ENCODE measurements around the gene MAP3K21.

The MAP3K21 gene

DNA sequence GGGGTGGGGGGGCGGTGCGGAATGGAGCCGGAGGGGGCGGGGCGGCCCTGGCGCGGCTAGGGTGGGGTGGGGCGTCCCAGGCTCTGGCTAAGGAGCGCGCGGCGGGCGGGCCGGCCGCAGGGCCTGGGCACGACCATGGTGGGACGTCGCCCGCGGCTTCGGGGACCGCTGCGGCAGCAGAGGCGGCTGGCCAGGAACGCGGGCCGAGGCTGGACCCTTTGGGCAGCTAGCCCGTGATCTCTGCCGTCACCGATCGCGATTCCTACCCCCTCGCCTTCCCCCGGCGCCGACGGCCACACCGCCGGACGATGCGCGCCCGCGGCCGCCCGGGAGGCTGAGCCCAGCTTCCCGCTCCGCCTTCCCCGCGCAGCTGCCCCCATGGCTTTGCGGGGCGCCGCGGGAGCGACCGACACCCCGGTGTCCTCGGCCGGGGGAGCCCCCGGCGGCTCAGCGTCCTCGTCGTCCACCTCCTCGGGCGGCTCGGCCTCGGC, at the start of gene MAP3K21:
TSS of gene MAP3K21 (plus strand) at position 74 of the 491 bp plus-strand sequence. CDS start at position 379, 305 bp downstream.
- Mint-ChIP-seq H3K4me1 (ENCODE audit: low read depth) (peaks cover 7% of the 10 kb centered on the region), H3K27me3 (peaks cover 15% of the 10 kb centered on the region), H3K27ac (no peak within 1 kb of the TSS), H3K4me3 (peak within 1 kb of the TSS; percentile 85), H3K9me3 (ENCODE audit: low read depth) (no peaks in the 10 kb centered on the region), H3K36me3 (peaks cover 2% of the 10 kb centered on the region)

DNA sequence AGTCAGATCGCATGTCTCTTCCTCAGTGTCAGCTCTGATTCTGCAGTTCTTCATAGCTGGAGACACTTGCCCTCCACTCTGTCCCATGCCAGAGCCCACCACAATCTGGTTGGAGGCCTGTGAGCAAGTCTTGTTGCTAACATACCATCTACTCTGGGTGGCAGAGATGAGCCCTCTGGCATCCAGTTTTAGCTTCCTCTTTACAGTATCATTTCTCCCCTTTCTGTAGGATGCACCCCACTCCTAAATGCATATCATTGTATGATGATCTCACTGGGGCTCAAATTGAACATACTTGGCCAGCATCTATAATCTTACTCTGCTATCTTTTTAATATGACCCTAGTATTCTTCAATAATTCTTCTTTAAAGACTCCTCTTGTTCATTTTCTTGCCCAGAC, 48.9 kb upstream of the MAP3K21 start:
- no peak overlapping the region for H3K4me3 Mint-ChIP-seq
- H3K27me3 Mint-ChIP-seq: no peaks in the 10 kb centered on the region
- H3K36me3 Mint-ChIP-seq: peaks cover 15% of the 10 kb centered on the region
- H3K9me3 Mint-ChIP-seq (ENCODE audit: low read depth): no peaks in the 10 kb centered on the region
- no peak overlapping the region for H3K27ac Mint-ChIP-seq
- peaks cover 32% of the 10 kb centered on the region for H3K4me1 Mint-ChIP-seq (ENCODE audit: low read depth)

DNA sequence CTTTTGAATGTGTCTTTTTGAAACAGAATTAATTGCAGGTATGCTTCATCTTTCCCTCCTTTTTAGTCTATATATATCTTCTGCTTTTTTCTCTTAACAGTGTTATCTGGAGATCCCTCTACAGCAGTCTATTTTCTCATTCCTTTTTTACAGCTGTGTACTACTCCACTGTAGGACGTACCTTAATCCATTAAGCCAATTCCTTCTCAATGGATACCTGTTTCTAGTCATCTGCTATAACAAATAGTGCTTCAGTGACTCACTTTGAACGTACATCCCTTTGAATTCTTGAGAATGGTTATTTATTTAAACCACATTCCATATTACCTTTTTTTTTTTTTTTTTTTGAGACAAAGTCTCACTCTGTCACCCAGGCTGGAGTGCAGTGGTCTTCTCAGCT, 47.6 kb upstream of the MAP3K21 start:
- Mint-ChIP-seq H3K4me1 (ENCODE audit: low read depth) (peaks cover 35% of the 10 kb centered on the region), H3K9me3 (ENCODE audit: low read depth) (no peaks in the 10 kb centered on the region), H3K27me3 (no peaks in the 10 kb centered on the region), H3K27ac (no peak overlapping the region), H3K4me3 (no peak overlapping the region), H3K36me3 (peaks cover 10% of the 10 kb centered on the region)

DNA sequence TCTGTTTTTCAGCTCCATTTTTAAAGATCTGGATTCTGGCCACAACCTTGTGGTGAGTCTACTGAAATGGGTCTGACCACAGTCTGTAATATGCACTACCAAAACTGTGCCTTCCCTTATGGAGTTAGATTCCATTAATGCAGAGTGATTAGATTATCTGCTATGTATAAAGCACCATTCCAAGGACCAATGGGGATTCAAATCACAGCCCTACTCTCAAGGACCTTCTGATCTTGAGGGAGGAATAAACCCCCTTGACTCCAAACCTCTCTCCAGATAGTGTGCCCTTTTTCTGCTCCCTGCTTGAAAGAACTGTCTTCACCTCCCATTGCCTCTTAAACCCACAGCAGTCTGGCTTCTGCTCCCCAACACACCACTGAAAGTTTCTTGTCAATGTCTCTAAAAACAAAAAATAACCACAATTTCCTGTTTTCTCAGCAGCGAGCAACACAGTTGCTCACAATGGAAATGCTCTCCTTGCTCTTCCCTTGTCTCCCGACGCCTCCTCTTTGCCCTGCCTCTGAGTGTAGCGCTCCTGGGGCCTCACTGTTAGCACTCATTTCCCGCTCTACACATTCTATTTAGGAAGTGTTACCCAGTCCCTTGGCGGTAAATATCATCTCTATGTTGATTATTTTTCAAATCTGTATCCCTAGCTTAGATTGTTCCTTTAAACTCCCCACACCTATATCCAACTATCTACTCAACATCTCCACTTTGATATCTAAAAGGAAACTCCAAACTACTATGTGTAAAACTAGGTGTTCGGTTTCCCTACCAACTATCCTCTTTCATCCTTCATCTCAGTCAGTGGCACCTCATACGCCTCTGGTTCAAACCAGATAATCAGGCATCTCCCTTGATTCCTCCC, 45.6 kb upstream of the MAP3K21 start:
- Mint-ChIP-seq H3K4me1 (ENCODE audit: low read depth) (peaks cover 35% of the 10 kb centered on the region), H3K36me3 (peaks cover 6% of the 10 kb centered on the region), H3K4me3 (peak overlapping the region; percentile 59), H3K27me3 (no peaks in the 10 kb centered on the region), H3K27ac (peak overlapping the region; percentile 67), H3K9me3 (ENCODE audit: low read depth) (no peaks in the 10 kb centered on the region)

DNA sequence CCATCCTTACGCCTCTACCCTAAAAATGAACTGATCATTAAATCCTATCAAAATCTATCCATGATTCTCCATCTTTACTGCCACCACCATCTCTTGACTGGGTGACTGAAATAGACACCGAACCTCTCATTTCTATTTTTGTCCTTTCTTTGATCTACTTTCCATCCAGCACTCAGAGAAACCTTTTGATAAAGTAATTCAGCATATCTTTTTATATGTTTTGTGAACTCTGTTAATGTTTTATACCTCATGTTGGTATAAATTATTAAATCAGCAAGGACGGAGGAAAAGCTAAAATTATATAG, 45.0 kb upstream of the MAP3K21 start:
- H3K27ac Mint-ChIP-seq: peak overlapping the region; percentile 67
- H3K36me3 Mint-ChIP-seq: peaks cover 2% of the 10 kb centered on the region
- H3K27me3 Mint-ChIP-seq: no peaks in the 10 kb centered on the region
- H3K9me3 Mint-ChIP-seq (ENCODE audit: low read depth): peaks cover under 1% of the 10 kb centered on the region
- peak overlapping the region; percentile 59 for H3K4me3 Mint-ChIP-seq
- peaks cover 35% of the 10 kb centered on the region for H3K4me1 Mint-ChIP-seq (ENCODE audit: low read depth)

DNA sequence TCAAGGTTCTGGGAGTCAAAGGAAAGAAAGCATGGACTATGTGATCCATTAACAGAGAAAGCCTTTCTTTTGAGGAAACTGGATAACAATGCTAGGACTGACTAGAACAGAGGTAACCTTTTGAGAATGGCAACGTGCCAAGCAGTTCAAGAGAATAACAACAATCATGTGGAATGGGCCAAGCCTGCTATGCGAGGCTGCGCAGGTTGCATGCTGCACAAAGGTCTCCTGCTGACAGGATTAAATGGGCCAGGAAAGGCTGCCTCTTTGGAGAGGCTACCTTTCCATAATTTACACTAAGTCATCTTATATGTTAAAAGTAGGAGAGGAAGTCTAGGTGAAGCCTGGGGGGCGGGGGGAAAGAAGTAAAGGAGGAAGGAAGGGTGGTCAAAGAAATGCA, 37.8 kb upstream of the MAP3K21 start:
- no peak overlapping the region for H3K27ac Mint-ChIP-seq
- H3K9me3 Mint-ChIP-seq (ENCODE audit: low read depth): peaks cover 4% of the 10 kb centered on the region
- peaks cover 19% of the 10 kb centered on the region for H3K4me1 Mint-ChIP-seq (ENCODE audit: low read depth)
- H3K36me3 Mint-ChIP-seq: peaks cover 8% of the 10 kb centered on the region
- no peak overlapping the region for H3K4me3 Mint-ChIP-seq
- no peaks in the 10 kb centered on the region for H3K27me3 Mint-ChIP-seq

DNA sequence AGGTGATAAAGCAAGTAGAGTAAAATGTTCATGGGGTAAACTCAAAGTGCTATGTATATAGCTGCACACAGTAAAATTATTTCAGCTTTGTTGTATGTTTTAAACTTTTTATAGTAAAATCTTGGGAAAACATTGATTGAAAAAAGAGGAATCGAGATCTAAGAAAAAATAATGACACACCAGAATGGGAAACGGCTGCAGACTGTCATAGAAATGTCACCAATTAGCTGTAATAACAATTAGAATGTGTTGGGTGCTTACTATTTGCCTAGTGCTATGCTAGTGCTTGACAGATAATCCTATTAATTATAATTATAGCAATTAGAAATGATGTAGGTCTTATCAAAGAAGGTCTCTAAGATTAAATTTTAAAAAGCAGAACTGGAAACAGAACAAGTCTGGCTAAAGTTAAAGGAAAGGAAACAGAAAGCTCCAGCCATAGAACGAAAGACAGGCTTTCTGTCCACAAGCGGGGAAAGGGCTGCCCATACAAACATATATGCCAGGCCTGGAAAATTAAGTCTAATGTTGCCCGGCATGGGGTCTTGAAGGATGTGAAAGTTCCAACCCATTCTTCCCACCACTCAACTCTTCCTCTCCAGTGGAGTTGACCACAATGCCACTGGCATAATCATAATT, 37.0 kb upstream of the MAP3K21 start:
- H3K27ac Mint-ChIP-seq: no peak overlapping the region
- H3K4me1 Mint-ChIP-seq (ENCODE audit: low read depth): peaks cover 23% of the 10 kb centered on the region
- peaks cover 4% of the 10 kb centered on the region for H3K9me3 Mint-ChIP-seq (ENCODE audit: low read depth)
- peaks cover 8% of the 10 kb centered on the region for H3K36me3 Mint-ChIP-seq
- no peak overlapping the region for H3K4me3 Mint-ChIP-seq
- H3K27me3 Mint-ChIP-seq: no peaks in the 10 kb centered on the region

DNA sequence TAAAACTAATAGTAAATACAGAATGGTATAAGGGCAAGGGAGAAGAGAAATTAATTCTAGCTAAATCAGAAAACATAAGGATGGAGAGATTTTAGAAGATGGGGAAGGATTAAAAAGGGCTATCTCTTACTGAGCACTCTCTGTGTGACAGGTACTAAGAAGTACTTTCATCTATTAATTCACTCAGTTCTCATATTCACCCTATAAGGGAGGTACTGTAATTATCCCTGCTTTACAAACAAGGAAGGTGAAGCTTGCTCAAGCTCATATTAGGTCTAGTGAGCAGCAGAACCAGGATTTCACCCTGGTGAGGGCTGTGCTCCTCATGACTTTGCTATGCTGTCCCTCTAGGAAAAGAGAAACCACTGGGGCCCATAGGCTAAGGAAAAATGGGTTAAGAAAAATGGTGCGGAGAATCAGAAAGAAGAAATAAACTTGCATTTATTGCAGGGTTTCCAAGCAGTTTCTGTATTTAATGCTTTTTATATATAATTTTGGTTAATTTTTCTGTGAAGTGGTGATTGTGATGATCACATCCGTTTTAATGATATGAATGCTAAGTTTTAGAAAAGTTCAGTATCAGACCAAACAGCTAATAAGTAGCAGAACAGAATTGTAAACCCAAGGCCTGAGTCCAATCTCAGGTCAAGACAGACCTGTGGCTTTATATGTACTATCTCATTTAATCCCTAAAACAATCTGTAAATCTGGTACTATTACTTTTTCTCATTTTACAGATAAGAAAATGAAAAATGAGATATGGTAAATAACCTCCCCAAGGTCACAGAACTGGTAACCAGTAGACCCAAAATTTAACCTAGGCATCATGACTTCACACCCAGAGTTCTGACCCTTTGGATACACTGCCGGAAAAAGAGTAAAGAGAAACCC, 33.7 kb upstream of the MAP3K21 start:
- Mint-ChIP-seq H3K4me1 (ENCODE audit: low read depth) (peaks cover 28% of the 10 kb centered on the region), H3K27ac (peak overlapping the region; percentile 62), H3K4me3 (peak overlapping the region; percentile 43), H3K27me3 (no peaks in the 10 kb centered on the region), H3K36me3 (no peaks in the 10 kb centered on the region), H3K9me3 (ENCODE audit: low read depth) (no peaks in the 10 kb centered on the region)

DNA sequence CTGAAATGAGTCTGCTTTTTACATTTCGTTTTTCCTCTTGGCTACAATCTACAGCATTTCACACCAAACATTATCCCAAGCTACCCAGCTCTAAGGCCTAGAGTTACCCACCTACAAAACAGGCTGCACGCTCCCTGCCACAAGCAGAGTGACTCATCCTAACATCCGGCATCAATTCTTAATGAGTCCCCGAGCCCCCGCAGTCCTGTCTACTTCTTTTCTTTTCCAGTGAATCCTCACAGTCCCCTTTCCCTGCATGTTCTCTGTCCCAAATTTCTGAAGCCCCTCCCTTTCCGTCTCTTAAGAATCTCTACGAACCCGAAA, 32.6 kb upstream of the MAP3K21 start:
- Mint-ChIP-seq H3K4me1 (ENCODE audit: low read depth) (peaks cover 28% of the 10 kb centered on the region), H3K27ac (peak overlapping the region; percentile 86), H3K4me3 (peak overlapping the region; percentile 95), H3K27me3 (no peaks in the 10 kb centered on the region), H3K36me3 (no peaks in the 10 kb centered on the region), H3K9me3 (ENCODE audit: low read depth) (no peaks in the 10 kb centered on the region)

DNA sequence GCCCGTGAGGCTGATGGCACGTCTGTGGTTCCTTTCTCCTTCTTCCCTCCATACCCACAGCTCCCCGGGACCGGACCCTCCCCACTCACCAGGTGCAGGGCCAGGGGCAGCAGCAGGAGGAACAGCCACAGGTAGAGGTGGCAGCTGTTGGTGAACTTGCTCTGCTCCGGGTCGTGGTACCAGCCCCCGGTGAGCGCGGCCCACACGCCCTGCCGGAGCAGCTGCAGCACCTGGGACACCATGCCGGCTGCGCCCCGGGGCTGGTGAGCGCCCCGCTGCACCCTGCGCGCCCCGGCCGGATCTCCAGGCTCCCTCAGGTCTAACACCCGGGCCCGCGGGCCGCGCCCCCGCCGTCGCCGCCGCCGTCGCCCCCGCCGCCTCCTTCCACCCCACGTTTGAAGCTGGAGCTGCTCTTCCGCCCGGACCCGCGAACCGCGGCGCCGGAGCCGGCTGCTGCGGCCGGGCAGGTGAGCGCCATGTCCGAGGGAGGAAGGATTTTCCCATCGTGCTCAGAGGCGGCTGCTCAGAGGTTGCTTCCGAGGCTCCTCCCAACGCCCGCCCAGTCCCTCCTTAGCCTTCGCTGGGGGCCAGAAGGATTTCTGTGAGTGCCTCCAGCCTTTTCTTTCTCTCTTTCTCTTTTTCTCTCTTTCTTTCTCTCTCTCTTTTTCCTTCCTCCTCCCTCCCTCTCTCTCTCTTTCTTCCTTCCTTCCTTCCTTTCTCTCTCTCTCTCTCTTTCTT, 32.1 kb upstream of the MAP3K21 start, which contains the start of gene PCNX2:
TSS of gene PCNX2 (minus strand) at position 489 of the 738 bp plus-strand sequence. CDS start at position 242, 247 bp downstream.
- peak within 1 kb of the TSS; percentile 86 for H3K27ac Mint-ChIP-seq
- no peaks in the 10 kb centered on the region for H3K9me3 Mint-ChIP-seq (ENCODE audit: low read depth)
- peaks cover 28% of the 10 kb centered on the region for H3K4me1 Mint-ChIP-seq (ENCODE audit: low read depth)
- no peaks in the 10 kb centered on the region for H3K27me3 Mint-ChIP-seq
- no peaks in the 10 kb centered on the region for H3K36me3 Mint-ChIP-seq
- peak within 1 kb of the TSS; percentile 95 for H3K4me3 Mint-ChIP-seq

DNA sequence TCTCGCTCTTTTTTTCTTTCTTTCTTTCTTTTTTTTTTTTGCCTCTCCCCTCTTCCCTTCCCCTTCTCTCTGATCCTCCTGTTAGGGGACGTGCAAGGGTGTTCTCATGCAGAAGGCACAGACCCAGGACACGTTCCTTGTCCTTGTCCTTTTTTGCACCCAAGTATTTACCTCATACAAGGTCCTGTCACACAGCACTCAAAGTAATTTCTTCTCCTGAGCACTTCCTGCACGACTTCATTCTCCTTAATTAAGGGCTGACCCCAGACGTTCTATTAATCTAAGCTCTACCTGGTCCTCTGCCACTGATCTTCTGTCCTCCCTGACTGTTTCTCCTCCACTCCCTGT, 31.6 kb upstream of the MAP3K21 start:
- Mint-ChIP-seq H3K27ac (peak overlapping the region; percentile 77), H3K9me3 (ENCODE audit: low read depth) (no peaks in the 10 kb centered on the region), H3K36me3 (no peaks in the 10 kb centered on the region), H3K4me1 (ENCODE audit: low read depth) (peaks cover 26% of the 10 kb centered on the region), H3K4me3 (peak overlapping the region; percentile 95), H3K27me3 (no peaks in the 10 kb centered on the region)

DNA sequence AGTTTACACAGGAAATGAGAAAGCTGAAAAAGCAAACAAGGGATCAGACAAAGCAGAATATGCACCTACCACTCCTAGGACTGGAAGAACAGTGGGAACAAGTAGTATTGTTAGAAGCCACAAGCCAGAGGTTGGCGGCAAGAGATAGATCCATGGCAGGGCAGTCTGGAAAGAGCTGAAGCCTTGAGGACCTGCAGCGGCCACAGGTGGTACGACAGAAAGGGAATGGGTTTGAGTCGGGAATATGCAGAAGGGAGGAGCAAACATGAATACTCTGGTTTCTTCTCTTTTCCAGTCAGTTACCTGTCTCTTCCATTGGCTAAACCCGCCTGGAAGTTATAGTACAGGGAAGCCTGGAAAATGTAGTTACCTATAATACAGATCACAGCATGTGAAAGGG, 28.1 kb upstream of the MAP3K21 start:
- no peak overlapping the region for H3K27ac Mint-ChIP-seq

DNA sequence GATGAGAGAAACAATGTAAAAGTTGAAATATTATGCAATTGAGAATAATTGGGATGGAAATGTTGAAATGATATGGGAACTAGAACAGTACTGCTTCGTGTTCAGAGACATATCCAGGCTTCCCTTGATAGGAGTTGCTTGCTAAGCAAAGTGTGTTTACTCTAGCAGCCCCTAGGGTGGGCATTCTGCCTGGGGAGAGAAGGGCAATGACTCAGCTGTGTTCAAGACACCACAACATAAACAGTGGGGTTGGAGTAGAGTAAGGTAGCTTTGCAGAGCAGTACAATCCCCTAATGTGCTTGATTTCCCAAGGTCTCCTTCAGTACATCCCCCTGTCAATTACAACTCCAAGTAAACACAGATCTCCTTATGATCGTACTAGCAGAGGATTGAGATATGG, 27.2 kb upstream of the MAP3K21 start:
- no peak overlapping the region for H3K4me3 Mint-ChIP-seq
- H3K27me3 Mint-ChIP-seq: peaks cover 3% of the 10 kb centered on the region

More for the DNA sequence above, 28.1 kb upstream of the MAP3K21 start:
- Mint-ChIP-seq H3K27me3 (peaks cover 1% of the 10 kb centered on the region), H3K9me3 (ENCODE audit: low read depth) (no peaks in the 10 kb centered on the region), H3K4me1 (ENCODE audit: low read depth) (peaks cover 11% of the 10 kb centered on the region), H3K36me3 (no peaks in the 10 kb centered on the region), H3K4me3 (no peak overlapping the region)

DNA sequence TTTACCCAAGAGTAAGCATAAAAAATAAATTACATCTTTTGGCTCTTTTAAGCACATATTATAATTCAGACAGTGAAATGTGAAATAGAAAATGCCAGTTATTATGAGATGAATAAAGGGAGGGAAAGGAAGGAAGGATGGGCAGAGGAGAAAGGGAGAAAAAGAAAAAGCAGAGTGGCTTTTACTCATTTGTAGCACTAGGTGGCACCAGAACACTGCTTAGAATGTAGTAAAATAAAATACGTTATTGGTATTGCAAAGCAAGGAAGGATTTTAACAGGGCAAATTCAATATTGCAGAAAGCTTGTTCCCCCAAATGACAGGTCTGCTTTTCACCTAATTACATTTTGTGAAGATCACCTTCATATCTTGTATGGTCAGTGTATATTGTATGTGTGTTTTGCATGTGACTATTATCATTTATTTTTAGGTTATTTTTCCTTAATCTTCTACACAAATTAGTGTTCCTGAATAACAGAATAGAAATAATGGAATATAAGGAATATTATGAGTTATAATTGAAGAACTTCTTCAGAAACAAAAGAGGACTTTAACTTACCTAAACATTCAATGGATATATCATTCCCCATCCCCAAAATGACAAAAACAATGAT, 22.9 kb upstream of the MAP3K21 start:
- Mint-ChIP-seq H3K36me3 (no peaks in the 10 kb centered on the region), H3K4me1 (ENCODE audit: low read depth) (no peaks in the 10 kb centered on the region), H3K27me3 (peaks cover 9% of the 10 kb centered on the region), H3K27ac (no peak overlapping the region), H3K9me3 (ENCODE audit: low read depth) (no peaks in the 10 kb centered on the region), H3K4me3 (no peak overlapping the region)

More for the DNA sequence above, 27.2 kb upstream of the MAP3K21 start:
- H3K36me3 Mint-ChIP-seq: no peaks in the 10 kb centered on the region
- H3K4me1 Mint-ChIP-seq (ENCODE audit: low read depth): peaks cover 5% of the 10 kb centered on the region
- H3K9me3 Mint-ChIP-seq (ENCODE audit: low read depth): no peaks in the 10 kb centered on the region
- H3K27ac Mint-ChIP-seq: no peak overlapping the region

All from activated naive CD8-positive, alpha-beta T cell (primary cell).